Activated naive CD4-positive, alpha-beta T cell treated with anti-CD3 and anti-CD28 coated beads, Interleukin-2, amount 50 U/mL, for 24 hours (primary cell): Measurements from ENCODE around the gene GNG2.
A peak's percentile ranks its signal among the peaks of the same experiment; 100 is the strongest.

Experiments used
- H3K27ac Mint-ChIP-seq: one replicate; pipeline ENCODE4 v1.8.0; 2021; ENCODE audit warnings: mild to moderate bottlenecking, mixed read lengths
- H3K27me3 Mint-ChIP-seq: one replicate; pipeline ENCODE4 v1.8.0; 2021; ENCODE audit warnings: mixed read lengths
- H3K36me3 Mint-ChIP-seq: one replicate; pipeline ENCODE4 v1.8.0; 2021; ENCODE audit warnings: mixed read lengths
- H3K4me1 Mint-ChIP-seq: one replicate; pipeline ENCODE4 v1.8.0; 2021; ENCODE audit warnings: mixed read lengths
- H3K4me3 Mint-ChIP-seq: one replicate; pipeline ENCODE4 v1.8.0; 2021; ENCODE audit warnings: mild to moderate bottlenecking, mixed read lengths
- H3K9me3 Mint-ChIP-seq: one replicate; pipeline ENCODE4 v1.8.0; 2021; ENCODE audit warnings: mixed read lengths

The GNG2 gene

GRCh38 chr14:51869411-51870100 is 9.1 kb downstream of the GNG2 start:
- Mint-ChIP-seq H3K9me3 (no peaks in the 10 kb centered on the region), H3K4me3 (peak overlapping the region; percentile 23), H3K27ac (peak overlapping the region; percentile 65), H3K4me1 (peaks cover 35% of the 10 kb centered on the region), H3K36me3 (peaks cover 10% of the 10 kb centered on the region), H3K27me3 (no peaks in the 10 kb centered on the region)

GRCh38 chr14:51870606-51871005 is 10.2 kb downstream of the GNG2 start:
- peak overlapping the region; percentile 71 for H3K27ac Mint-ChIP-seq
- H3K4me3 Mint-ChIP-seq: no peak overlapping the region
- H3K27me3 Mint-ChIP-seq: no peaks in the 10 kb centered on the region
- no peaks in the 10 kb centered on the region for H3K9me3 Mint-ChIP-seq
- H3K4me1 Mint-ChIP-seq: peaks cover 35% of the 10 kb centered on the region
- H3K36me3 Mint-ChIP-seq: peaks cover 14% of the 10 kb centered on the region

GRCh38 chr14:51871846-51872245 is 11.4 kb downstream of the GNG2 start:
- Mint-ChIP-seq H3K27me3 (no peaks in the 10 kb centered on the region), H3K4me1 (peaks cover 44% of the 10 kb centered on the region), H3K27ac (peak overlapping the region; percentile 66), H3K9me3 (no peaks in the 10 kb centered on the region), H3K4me3 (peak overlapping the region; percentile 51), H3K36me3 (peaks cover 14% of the 10 kb centered on the region)

GRCh38 chr14:51872396-51872795 is 12.0 kb downstream of the GNG2 start:
- Mint-ChIP-seq H3K36me3 (peaks cover 18% of the 10 kb centered on the region), H3K4me1 (peaks cover 49% of the 10 kb centered on the region), H3K27me3 (no peaks in the 10 kb centered on the region), H3K27ac (peak overlapping the region; percentile 81), H3K9me3 (no peaks in the 10 kb centered on the region), H3K4me3 (no peak overlapping the region)

GRCh38 chr14:51873221-51873893 is 12.9 kb downstream of the GNG2 start:
- Mint-ChIP-seq H3K4me1 (peaks cover 58% of the 10 kb centered on the region), H3K27me3 (no peaks in the 10 kb centered on the region), H3K4me3 (peak overlapping the region; percentile 72), H3K27ac (peak overlapping the region; percentile 81), H3K9me3 (no peaks in the 10 kb centered on the region), H3K36me3 (peaks cover 26% of the 10 kb centered on the region)

GRCh38 chr14:51877810-51878209 is 17.4 kb downstream of the GNG2 start:
- H3K27me3 Mint-ChIP-seq: no peaks in the 10 kb centered on the region
- H3K9me3 Mint-ChIP-seq: no peaks in the 10 kb centered on the region
- H3K4me3 Mint-ChIP-seq: no peak overlapping the region
- H3K27ac Mint-ChIP-seq: no peak overlapping the region
- H3K4me1 Mint-ChIP-seq: peaks cover 78% of the 10 kb centered on the region
- peaks cover 39% of the 10 kb centered on the region for H3K36me3 Mint-ChIP-seq

- Mint-ChIP-seq H3K36me3 (peaks cover 31% of the 10 kb centered on the region), H3K27ac (no peak overlapping the region), H3K9me3 (no peaks in the 10 kb centered on the region), H3K4me3 (no peak overlapping the region), H3K27me3 (no peaks in the 10 kb centered on the region), H3K4me1 (peaks cover 78% of the 10 kb centered on the region)
These were observed 18.8 kb downstream of the GNG2 start for GRCh38 chr14:51879170-51879569.

- H3K4me1 Mint-ChIP-seq: peaks cover 88% of the 10 kb centered on the region
- H3K9me3 Mint-ChIP-seq: no peaks in the 10 kb centered on the region
- H3K36me3 Mint-ChIP-seq: peaks cover 30% of the 10 kb centered on the region
- no peaks in the 10 kb centered on the region for H3K27me3 Mint-ChIP-seq
- H3K4me3 Mint-ChIP-seq: peak overlapping the region; percentile 7
- H3K27ac Mint-ChIP-seq: peak overlapping the region; percentile 77
These were observed 20.6 kb downstream of the GNG2 start for GRCh38 chr14:51880835-51881580.

- no peaks in the 10 kb centered on the region for H3K27me3 Mint-ChIP-seq
- peaks cover 31% of the 10 kb centered on the region for H3K36me3 Mint-ChIP-seq
- no peaks in the 10 kb centered on the region for H3K9me3 Mint-ChIP-seq
- H3K4me1 Mint-ChIP-seq: peaks cover 88% of the 10 kb centered on the region
- H3K27ac Mint-ChIP-seq: no peak overlapping the region
- H3K4me3 Mint-ChIP-seq: no peak overlapping the region
These were observed 21.2 kb downstream of the GNG2 start for GRCh38 chr14:51881636-51882035.

- Mint-ChIP-seq H3K4me3 (peak overlapping the region; percentile 19), H3K9me3 (no peaks in the 10 kb centered on the region), H3K4me1 (peaks cover 88% of the 10 kb centered on the region), H3K36me3 (peaks cover 26% of the 10 kb centered on the region), H3K27me3 (no peaks in the 10 kb centered on the region), H3K27ac (peak overlapping the region; percentile 18)
These were observed 22.8 kb downstream of the GNG2 start for GRCh38 chr14:51883232-51883631.

GRCh38 chr14:51884086-51884927 is 23.9 kb downstream of the GNG2 start:
- H3K36me3 Mint-ChIP-seq: peaks cover 22% of the 10 kb centered on the region
- H3K4me3 Mint-ChIP-seq: peak overlapping the region; percentile 19
- peaks cover 87% of the 10 kb centered on the region for H3K4me1 Mint-ChIP-seq
- H3K9me3 Mint-ChIP-seq: peaks cover 4% of the 10 kb centered on the region
- peak overlapping the region; percentile 56 for H3K27ac Mint-ChIP-seq
- no peaks in the 10 kb centered on the region for H3K27me3 Mint-ChIP-seq

- Mint-ChIP-seq H3K4me1 (peaks cover 97% of the 10 kb centered on the region), H3K36me3 (peaks cover 23% of the 10 kb centered on the region), H3K27me3 (no peaks in the 10 kb centered on the region), H3K4me3 (peak overlapping the region; percentile 37), H3K9me3 (peaks cover 4% of the 10 kb centered on the region), H3K27ac (peak overlapping the region; percentile 74)
These were observed 29.4 kb downstream of the GNG2 start for GRCh38 chr14:51889851-51890250.

GRCh38 chr14:51894250-51894649 is 33.8 kb downstream of the GNG2 start:
- no peaks in the 10 kb centered on the region for H3K9me3 Mint-ChIP-seq
- H3K36me3 Mint-ChIP-seq: peaks cover 26% of the 10 kb centered on the region
- no peak overlapping the region for H3K4me3 Mint-ChIP-seq
- peaks cover 97% of the 10 kb centered on the region for H3K4me1 Mint-ChIP-seq
- H3K27me3 Mint-ChIP-seq: no peaks in the 10 kb centered on the region
- no peak overlapping the region for H3K27ac Mint-ChIP-seq

GRCh38 chr14:51895375-51895774 is 35.0 kb downstream of the GNG2 start:
- no peak overlapping the region for H3K4me3 Mint-ChIP-seq
- no peaks in the 10 kb centered on the region for H3K27me3 Mint-ChIP-seq
- H3K36me3 Mint-ChIP-seq: peaks cover 30% of the 10 kb centered on the region
- H3K4me1 Mint-ChIP-seq: peaks cover 97% of the 10 kb centered on the region
- no peaks in the 10 kb centered on the region for H3K9me3 Mint-ChIP-seq
- no peak overlapping the region for H3K27ac Mint-ChIP-seq

- no peaks in the 10 kb centered on the region for H3K27me3 Mint-ChIP-seq
- peaks cover 21% of the 10 kb centered on the region for H3K36me3 Mint-ChIP-seq
- H3K9me3 Mint-ChIP-seq: no peaks in the 10 kb centered on the region
- peak overlapping the region; percentile 48 for H3K27ac Mint-ChIP-seq
- no peak overlapping the region for H3K4me3 Mint-ChIP-seq
- H3K4me1 Mint-ChIP-seq: peaks cover 90% of the 10 kb centered on the region
These were observed 37.5 kb downstream of the GNG2 start for GRCh38 chr14:51897791-51898355.
